OCI-LY7 (cell line): ENCODE measurements around the gene DLG3.

Source experiments
- EZH2phosphoT487 ChIP-seq: fragments of 200-600 bp; sonication (generic); IDR thresholded peaks from 2 replicates; pipeline ENCODE4 v1.6.1; 2018; ENCODE audit warnings: low read depth, borderline replicate concordance, mild to moderate bottlenecking, mixed run types, antibody characterized with exemption, low read length, moderate library complexity, mixed read lengths
- TF ChIP-seq, protein P1 (sequence below): fragments of 200-600 bp; sonication (generic); conservative IDR thresholded peaks from 2 replicates; pipeline ENCODE4 v1.5.1; 2014; ENCODE audit warnings: mild to moderate bottlenecking, antibody characterized with exemption, low read length, moderate library complexity, mixed read lengths

DNA sequence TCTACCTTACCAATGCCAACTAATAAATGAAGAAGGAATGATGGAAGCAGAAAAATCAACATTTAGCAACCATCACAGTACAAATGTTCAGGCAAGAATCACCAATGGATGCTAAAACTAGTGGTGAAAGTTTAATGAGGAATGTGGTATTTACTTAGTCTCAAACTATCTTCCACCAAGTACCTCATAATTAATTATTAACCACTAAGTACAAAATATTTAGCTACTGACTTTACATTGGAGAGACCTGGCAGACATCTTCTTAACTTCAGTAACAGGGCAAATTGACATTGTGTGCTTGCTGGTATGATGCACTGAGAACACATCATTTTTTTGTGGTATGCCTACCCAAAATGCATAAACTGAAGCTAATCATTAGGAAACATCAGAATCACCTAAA is 82.4 kb downstream of the DLG3 start:
- TF ChIP-seq, protein P1, sequence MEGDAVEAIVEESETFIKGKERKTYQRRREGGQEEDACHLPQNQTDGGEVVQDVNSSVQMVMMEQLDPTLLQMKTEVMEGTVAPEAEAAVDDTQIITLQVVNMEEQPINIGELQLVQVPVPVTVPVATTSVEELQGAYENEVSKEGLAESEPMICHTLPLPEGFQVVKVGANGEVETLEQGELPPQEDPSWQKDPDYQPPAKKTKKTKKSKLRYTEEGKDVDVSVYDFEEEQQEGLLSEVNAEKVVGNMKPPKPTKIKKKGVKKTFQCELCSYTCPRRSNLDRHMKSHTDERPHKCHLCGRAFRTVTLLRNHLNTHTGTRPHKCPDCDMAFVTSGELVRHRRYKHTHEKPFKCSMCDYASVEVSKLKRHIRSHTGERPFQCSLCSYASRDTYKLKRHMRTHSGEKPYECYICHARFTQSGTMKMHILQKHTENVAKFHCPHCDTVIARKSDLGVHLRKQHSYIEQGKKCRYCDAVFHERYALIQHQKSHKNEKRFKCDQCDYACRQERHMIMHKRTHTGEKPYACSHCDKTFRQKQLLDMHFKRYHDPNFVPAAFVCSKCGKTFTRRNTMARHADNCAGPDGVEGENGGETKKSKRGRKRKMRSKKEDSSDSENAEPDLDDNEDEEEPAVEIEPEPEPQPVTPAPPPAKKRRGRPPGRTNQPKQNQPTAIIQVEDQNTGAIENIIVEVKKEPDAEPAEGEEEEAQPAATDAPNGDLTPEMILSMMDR: no peak
- no peak for TF ChIP-seq EZH2phosphoT487
